Measurements from ENCODE around the gene CAPG. TPM values are rescaled to one million over a fixed set of nuclear protein-coding genes. Genes with fewer than 3 reads are reported as not detected.
"Not testable (repeated sequence)": the region's sequence is repeated elsewhere in the genome, so short reads cannot be mapped to it uniquely, and the experiment has no call there.

The CAPG gene
- total and polyA plus RNA-seq, 10 of the 15 experiments (the other 5 are each of a cell fraction or from before 2014, with no cell fraction given), result 26.3 to 192 (median 100) TPM

DNA sequence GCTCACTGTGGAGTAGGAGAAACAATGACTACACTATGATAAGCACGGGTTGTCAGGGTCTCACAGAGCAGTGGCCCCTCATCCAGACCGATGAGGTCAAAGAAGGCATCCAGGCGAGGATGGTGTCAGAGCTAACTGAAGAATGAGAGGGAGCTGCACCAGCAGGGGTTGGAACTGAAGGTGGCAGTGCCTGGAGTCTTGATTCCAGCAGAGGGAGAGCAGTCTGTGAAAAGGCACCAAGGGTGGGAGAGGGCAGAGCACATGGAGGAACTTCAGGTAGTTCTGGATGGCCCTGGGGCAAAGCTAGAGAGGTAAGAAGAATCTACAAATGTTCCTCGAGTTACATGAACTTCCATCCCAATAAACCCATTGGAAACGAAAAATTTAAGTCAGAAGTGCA, 43.0 kb downstream of the CAPG start:
- no peak for FAIRE-seq
- WGBS (ENCODE audit: insufficient coverage, insufficient replicate concordance, low lambda C conversion rate, missing lambda C conversion rate), result 59% methylated on average over 5 of the region's 5 CpGs
- CTCF ChIA-PET, result interaction anchor here (2.0 kb wide), 1 partner anchor 12 kb away, joined by 8 read pairs; the partner anchor contains the start of genes ELMOD3 and RETSAT

DNA sequence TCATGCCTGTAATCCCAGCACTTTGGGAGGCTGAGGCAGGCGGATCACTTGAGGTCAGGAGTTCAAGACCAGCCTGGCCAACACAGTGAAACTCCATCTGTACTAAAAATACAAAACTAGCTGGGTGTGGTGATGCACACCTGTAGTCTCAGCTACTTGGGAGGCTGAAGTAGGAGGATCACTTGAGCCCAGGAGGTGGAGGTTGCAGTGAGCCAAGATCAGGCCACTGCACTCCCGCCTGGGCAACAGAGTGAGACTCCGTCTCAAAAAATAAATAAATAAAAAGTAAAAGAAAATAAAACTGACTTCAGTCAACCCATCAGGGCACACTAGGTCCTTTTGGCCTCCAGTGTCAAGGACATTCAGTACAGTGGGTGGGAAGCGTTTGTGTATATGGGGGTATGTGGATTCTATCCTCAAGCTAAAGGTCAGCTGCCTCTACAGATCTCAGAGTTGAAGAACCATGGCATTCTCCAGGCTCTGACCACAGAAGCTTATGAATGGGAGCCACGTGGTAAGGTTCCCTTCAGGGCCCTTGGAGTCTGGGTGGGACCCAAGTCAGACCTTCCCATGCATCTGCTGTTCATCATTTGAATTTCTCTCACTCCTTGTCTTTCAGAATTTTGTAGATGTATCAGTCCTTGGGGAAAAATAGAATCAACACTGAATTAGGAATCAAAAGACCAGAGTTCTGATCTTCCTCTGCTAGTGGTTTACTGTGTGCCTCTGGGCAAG, 47.3 kb downstream of the CAPG start:
- POLR2A ChIA-PET; RAD21 ChIA-PET (ENCODE audit: unreplicated experiment); H3K4me2 ChIP-seq (ENCODE audit: control insufficient read depth, insufficient read depth); H3K27me3 ChIP-seq (replicated peaks in 1 of 2; ENCODE audit: control insufficient read depth in 2 of 2, insufficient read depth in 2 of 2, low read length in 1 of 2); H2AFZ ChIP-seq (ENCODE audit: control insufficient read depth, low read depth, low read length); ATAC-seq; BruUV-seq (replicated peaks); in situ Hi-C loops (cut with MboI); intact Hi-C loops (cut with micrococcal nuclease; ENCODE audit: unreplicated experiment); FAIRE-seq; H3K9me3 ChIP-seq (replicated peaks; ENCODE audit: control insufficient read depth, insufficient read depth, low read length); CTCF ChIA-PET; H3K9ac ChIP-seq (ENCODE audit: control insufficient read depth, insufficient read depth, low read length); H4K20me1 ChIP-seq (ENCODE audit: control insufficient read depth, insufficient read depth); H3K79me2 ChIP-seq (ENCODE audit: control insufficient read depth, insufficient read depth, low read length); H3K27ac ChIP-seq (ENCODE audit: control insufficient read depth, insufficient read depth); SMC1A ChIA-PET (ENCODE audit: uncharacterized antibody, unreplicated experiment); DNase-seq (ENCODE audit: low read depth, low spot score); H3K4me1 ChIP-seq (ENCODE audit: control insufficient read depth, insufficient read depth, low read length); H3K4me3 ChIP-seq; H3K36me3 ChIP-seq (ENCODE audit: control insufficient read depth in 2 of 2, insufficient read depth in 2 of 2, low read length in 1 of 2): not testable (repeated sequence)
- 84% methylated on average over 5 of the region's 5 CpGs for WGBS (ENCODE audit: insufficient coverage, insufficient replicate concordance, low lambda C conversion rate, missing lambda C conversion rate)

More for the DNA sequence above, 43.0 kb downstream of the CAPG start:
- DNase-seq (ENCODE audit: low read depth, low spot score) (no peak), ATAC-seq (no peak)
- POLR2A ChIA-PET, result no interaction called here
- no TSS peak for BruUV-seq (replicated peaks)
- H3K9me3 ChIP-seq (replicated peaks; ENCODE audit: control insufficient read depth, insufficient read depth, low read length), result no peaks in the 10 kb centered on the region
- H3K4me1 ChIP-seq (ENCODE audit: control insufficient read depth, insufficient read depth, low read length), result no peaks in the 10 kb centered on the region
- in situ Hi-C loops (cut with MboI), result no loop called here
- no peak overlapping the region for H3K9ac ChIP-seq (ENCODE audit: control insufficient read depth, insufficient read depth, low read length)
- no peaks in the 10 kb centered on the region for H3K27me3 ChIP-seq (replicated peaks in 1 of 2; ENCODE audit: control insufficient read depth in 2 of 2, insufficient read depth in 2 of 2, low read length in 1 of 2)
- no peaks in the 10 kb centered on the region for H4K20me1 ChIP-seq (ENCODE audit: control insufficient read depth, insufficient read depth)
- no peak overlapping the region for H3K27ac ChIP-seq (ENCODE audit: control insufficient read depth, insufficient read depth)
- RAD21 ChIA-PET (ENCODE audit: unreplicated experiment), result interaction anchor here (1.4 kb wide), 1 partner anchor 185 kb away, joined by 3 read pairs; no protein-coding TSS in a partner anchor
- no peaks in the 10 kb centered on the region for H3K79me2 ChIP-seq (ENCODE audit: control insufficient read depth, insufficient read depth, low read length)
- intact Hi-C loops (cut with micrococcal nuclease; ENCODE audit: unreplicated experiment), result no loop called here
- TF ChIP-seq, protein P1, sequence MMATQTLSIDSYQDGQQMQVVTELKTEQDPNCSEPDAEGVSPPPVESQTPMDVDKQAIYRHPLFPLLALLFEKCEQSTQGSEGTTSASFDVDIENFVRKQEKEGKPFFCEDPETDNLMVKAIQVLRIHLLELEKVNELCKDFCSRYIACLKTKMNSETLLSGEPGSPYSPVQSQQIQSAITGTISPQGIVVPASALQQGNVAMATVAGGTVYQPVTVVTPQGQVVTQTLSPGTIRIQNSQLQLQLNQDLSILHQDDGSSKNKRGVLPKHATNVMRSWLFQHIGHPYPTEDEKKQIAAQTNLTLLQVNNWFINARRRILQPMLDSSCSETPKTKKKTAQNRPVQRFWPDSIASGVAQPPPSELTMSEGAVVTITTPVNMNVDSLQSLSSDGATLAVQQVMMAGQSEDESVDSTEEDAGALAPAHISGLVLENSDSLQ (IDR thresholded peaks at IDR 0.05), result no peak
- TF ChIP-seq MTA2 (IDR thresholded peaks at IDR 0.05; ENCODE audit: low read depth) (no peak), ZNF207 (IDR thresholded peaks at IDR 0.05; ENCODE audit: borderline replicate concordance) (no peak), ZNF622 (IDR thresholded peaks at IDR 0.05) (no peak)
- H2AFZ ChIP-seq (ENCODE audit: control insufficient read depth, low read depth, low read length), result no peak overlapping the region
- H3K4me3 ChIP-seq, result no peak overlapping the region
- no peak overlapping the region for H3K4me2 ChIP-seq (ENCODE audit: control insufficient read depth, insufficient read depth)
- H3K36me3 ChIP-seq (ENCODE audit: control insufficient read depth in 2 of 2, insufficient read depth in 2 of 2, low read length in 1 of 2), result no peaks in the 10 kb centered on the region; a peak in 2 of 4 replicates
- SMC1A ChIA-PET (ENCODE audit: uncharacterized antibody, unreplicated experiment), result interaction anchor here (0.7 to 1.5 kb wide), 2 partner anchors 11 to 17 kb away, joined by 3 to 8 read pairs; no protein-coding TSS in a partner anchor
